Neural progenitor cell (in vitro differentiated cells): ENCODE data around the gene ABCF1. TPM values are rescaled to one million over a fixed set of nuclear protein-coding genes. Genes with fewer than 3 reads are reported as not detected.
A peak's percentile ranks its signal among the peaks of the same experiment; 100 is the strongest.

Experiments
- DNase-seq: peaks from one replicate; pipeline ENCODE4 v3.0.0-alpha.2; 2016; ENCODE audit warnings: low spot score
- H2AFZ ChIP-seq: fragments of 200-600 bp; sonication (generic); replicated peaks from 2 replicates; pipeline ENCODE4 v1.6.1; 2016; ENCODE audit warnings: antibody characterized with exemption
- H3F3A ChIP-seq: fragments of 200-600 bp; sonication (generic); 2 replicates; pipeline ENCODE4 v1.6.1; 2016; ENCODE audit warnings: antibody characterized with exemption, low read depth
- H3K27ac ChIP-seq: fragments of 200-600 bp; sonication (generic); 2 replicates; pipeline ENCODE4 v1.5.1; 2016; ENCODE audit warnings: mild to moderate bottlenecking
- H3K27me3 ChIP-seq: fragments of 200-600 bp; sonication (generic); 2 replicates; pipeline ENCODE4 v1.6.1; 2016; ENCODE audit warnings: mild to moderate bottlenecking, moderate library complexity
- H3K36me3 ChIP-seq: fragments of 200-600 bp; sonication (generic); 2 replicates; pipeline ENCODE4 v1.5.1; 2016
- H3K4me1 ChIP-seq: fragments of 200-600 bp; sonication (generic); 2 replicates; pipeline ENCODE4 v1.6.1; 2016; ENCODE audit warnings: mixed run types
- H3K4me2 ChIP-seq: fragments of 200-600 bp; sonication (generic); 2 replicates; pipeline ENCODE4 v1.6.1; 2016
- H3K4me3 ChIP-seq: fragments of 200-600 bp; sonication (generic); 2 replicates; pipeline ENCODE4 v1.5.1; 2016
- H3K79me2 ChIP-seq: fragments of 200-600 bp; sonication (generic); 2 replicates; pipeline ENCODE4 v1.6.1; 2016; ENCODE audit warnings: low read depth
- H3K9ac ChIP-seq: fragments of 200-600 bp; sonication (generic); 2 replicates; pipeline ENCODE4 v1.6.1; 2016
- H3K9me3 ChIP-seq: fragments of 200-600 bp; sonication (generic); 2 replicates; pipeline ENCODE4 v1.5.1; 2016; ENCODE audit warnings: low read depth
- H4K20me1 ChIP-seq: fragments of 200-600 bp; sonication (generic); 2 replicates; pipeline ENCODE4 v1.6.1; 2016; ENCODE audit warnings: low read depth
- H3K27ac Mint-ChIP-seq: 3 replicates; pipeline ENCODE4 v1.8.0; 2021; ENCODE audit warnings: mixed read lengths
- H3K27me3 Mint-ChIP-seq: 2 replicates; pipeline ENCODE4 v1.8.0; 2022; ENCODE audit warnings: low read depth, mild to moderate bottlenecking, inconsistent platforms, moderate library complexity, mixed read lengths; ENCODE audit not compliant: insufficient read depth
- H3K36me3 Mint-ChIP-seq: 3 replicates; pipeline ENCODE4 v1.8.0; 2021; ENCODE audit warnings: mixed read lengths
- H3K4me1 Mint-ChIP-seq: 3 replicates; pipeline ENCODE4 v1.8.0; 2021; ENCODE audit warnings: mixed read lengths
- H3K4me3 Mint-ChIP-seq: 3 replicates; pipeline ENCODE4 v1.8.0; 2021; ENCODE audit warnings: mild to moderate bottlenecking, moderate library complexity, mixed read lengths
- H3K9me3 Mint-ChIP-seq: 3 replicates; pipeline ENCODE4 v1.8.0; 2020; ENCODE audit warnings: mixed read lengths
- CTCF ChIP-seq: fragments of 200-600 bp; sonication (generic); IDR thresholded peaks from 2 replicates; pipeline ENCODE4 v1.5.1; 2017; ENCODE audit warnings: antibody characterized with exemption, mild to moderate bottlenecking
- EZH2 ChIP-seq: fragments of 200-600 bp; sonication (generic); IDR thresholded peaks from 2 replicates; pipeline ENCODE4 v1.6.1; 2017; ENCODE audit warnings: antibody characterized with exemption, mild to moderate bottlenecking, moderate library complexity
- EZH2phosphoT487 ChIP-seq: fragments of 200-600 bp; sonication (generic); IDR thresholded peaks from 2 replicates; pipeline ENCODE4 v1.6.1; 2017; ENCODE audit warnings: antibody characterized with exemption
- total RNA-seq: library from RNA; depleted of rRNA; stranded (reverse); fragments of >200 nt; gene quantifications from 2 replicates; pipeline ENCODE4 v1.2.3, GENCODE V29; 2015; ENCODE audit warnings: low replicate concordance

Gene ABCF1
- total RNA-seq, 1 donor from 2014 or later, result 43.9 TPM

DNA sequence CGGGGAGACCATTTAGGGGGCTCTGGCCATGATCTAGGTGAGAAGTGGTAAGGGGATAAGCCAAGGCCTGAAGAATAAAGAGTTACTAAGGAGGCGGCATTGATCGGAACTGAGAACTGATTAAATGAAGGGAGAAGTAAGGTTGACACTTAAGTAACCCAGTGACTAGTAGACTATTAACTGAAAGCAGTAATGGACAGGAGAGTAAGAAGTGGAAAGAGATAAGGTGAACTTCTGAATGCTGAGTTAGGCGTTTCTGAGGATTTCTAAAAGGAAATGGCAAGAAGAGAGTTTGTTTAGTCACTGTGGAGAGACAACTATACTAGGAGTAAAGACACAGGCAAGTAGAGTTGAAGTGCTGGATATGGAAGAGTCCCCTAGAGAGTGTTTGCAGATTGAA is 1.9 kb downstream of the ABCF1 start:
- no peak overlapping the region for H3K9ac ChIP-seq
- no peaks in the 10 kb centered on the region for H3K9me3 ChIP-seq
- H3K27ac Mint-ChIP-seq, result no peak overlapping the region
- no peaks in the 10 kb centered on the region for H3K9me3 Mint-ChIP-seq
- peaks cover 15% of the 10 kb centered on the region for H3K27me3 ChIP-seq
- no peak overlapping the region for H3K27ac ChIP-seq
- peaks cover 9% of the 10 kb centered on the region for H3K4me1 ChIP-seq
- peaks cover 14% of the 10 kb centered on the region for H3K36me3 Mint-ChIP-seq
- H3K4me3 Mint-ChIP-seq, result peak overlapping the region; percentile 99
- H3F3A ChIP-seq, result no peaks in the 10 kb centered on the region
- H2AFZ ChIP-seq, result no peak overlapping the region
- no peak for TF ChIP-seq EZH2
- no peak for TF ChIP-seq EZH2phosphoT487
- no peak for TF ChIP-seq CTCF
- H3K27me3 Mint-ChIP-seq, result peaks cover 10% of the 10 kb centered on the region
- H3K4me2 ChIP-seq, result peak overlapping the region; percentile 12
- H3K79me2 ChIP-seq, result peaks cover 64% of the 10 kb centered on the region
- no peak for DNase-seq
- H3K4me1 Mint-ChIP-seq, result peaks cover 21% of the 10 kb centered on the region
- H4K20me1 ChIP-seq, result peaks cover 60% of the 10 kb centered on the region
- peaks cover 6% of the 10 kb centered on the region for H3K36me3 ChIP-seq
- H3K4me3 ChIP-seq, result no peak overlapping the region

DNA sequence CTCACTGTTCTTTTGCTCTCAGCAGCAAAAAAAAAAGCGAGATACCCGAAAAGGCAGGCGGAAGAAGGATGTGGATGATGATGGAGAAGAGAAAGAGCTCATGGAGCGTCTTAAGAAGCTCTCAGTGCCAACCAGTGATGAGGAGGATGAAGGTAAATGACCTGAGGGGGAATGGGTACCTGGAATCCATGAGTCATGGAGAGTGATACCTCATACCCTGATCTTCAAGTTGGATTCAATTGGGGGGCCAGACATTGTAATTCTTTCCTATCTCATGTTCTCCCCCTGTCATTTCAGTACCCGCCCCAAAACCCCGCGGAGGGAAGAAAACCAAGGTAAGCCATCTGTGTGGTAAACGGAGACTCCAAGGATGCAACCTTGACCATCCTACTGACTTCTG is 6.8 kb downstream of the ABCF1 start:
- no peak overlapping the region for H2AFZ ChIP-seq
- TF ChIP-seq CTCF, result no peak
- TF ChIP-seq EZH2phosphoT487, result no peak
- TF ChIP-seq EZH2, result no peak
- no peak overlapping the region for H3K4me3 Mint-ChIP-seq
- H3K79me2 ChIP-seq, result peaks cover 47% of the 10 kb centered on the region
- peaks cover 42% of the 10 kb centered on the region for H3K36me3 Mint-ChIP-seq
- no peak overlapping the region for H3K4me3 ChIP-seq
- no peaks in the 10 kb centered on the region for H3F3A ChIP-seq
- no peak overlapping the region for H3K9ac ChIP-seq
- H3K9me3 Mint-ChIP-seq, result no peaks in the 10 kb centered on the region
- H3K27me3 ChIP-seq, result no peaks in the 10 kb centered on the region
- H4K20me1 ChIP-seq, result peaks cover 42% of the 10 kb centered on the region
- DNase-seq, result no peak
- H3K4me1 ChIP-seq, result no peaks in the 10 kb centered on the region
- no peaks in the 10 kb centered on the region for H3K9me3 ChIP-seq
- peaks cover 9% of the 10 kb centered on the region for H3K36me3 ChIP-seq
- no peak overlapping the region for H3K4me2 ChIP-seq
- H3K27ac Mint-ChIP-seq, result no peak overlapping the region
- peaks cover 4% of the 10 kb centered on the region for H3K4me1 Mint-ChIP-seq
- H3K27ac ChIP-seq, result no peak overlapping the region
- peaks cover 10% of the 10 kb centered on the region for H3K27me3 Mint-ChIP-seq

GRCh38 chr6:30583921-30584320 is 12.7 kb downstream of the ABCF1 start:
- no peaks in the 10 kb centered on the region for H3K4me1 ChIP-seq
- DNase-seq, result no peak
- no peaks in the 10 kb centered on the region for H3K27me3 ChIP-seq
- H3K4me3 ChIP-seq, result no peak overlapping the region
- H3K9me3 ChIP-seq, result no peaks in the 10 kb centered on the region
- H3K4me2 ChIP-seq, result no peak overlapping the region
- H3K36me3 ChIP-seq, result peaks cover 10% of the 10 kb centered on the region
- H3K79me2 ChIP-seq, result no peaks in the 10 kb centered on the region
- no peak overlapping the region for H3K9ac ChIP-seq
- peak overlapping the region; percentile 52 for H3K4me3 Mint-ChIP-seq
- H3K9me3 Mint-ChIP-seq, result no peaks in the 10 kb centered on the region
- no peaks in the 10 kb centered on the region for H3K4me1 Mint-ChIP-seq
- H3K27ac Mint-ChIP-seq, result no peak overlapping the region
- no peaks in the 10 kb centered on the region for H3K27me3 Mint-ChIP-seq
- no peaks in the 10 kb centered on the region for H3F3A ChIP-seq
- H2AFZ ChIP-seq, result no peak overlapping the region
- H4K20me1 ChIP-seq, result peaks cover 4% of the 10 kb centered on the region
- TF ChIP-seq EZH2 (no peak), EZH2phosphoT487 (no peak), CTCF (no peak)
- H3K27ac ChIP-seq, result no peak overlapping the region
- peaks cover 48% of the 10 kb centered on the region for H3K36me3 Mint-ChIP-seq
